Keratinocyte (primary cell): Measurements from ENCODE around the gene MAN2A2. TPM values are rescaled to one million over a fixed set of nuclear protein-coding genes. Genes with fewer than 3 reads are reported as not detected.
A peak's percentile ranks its signal among the peaks of the same experiment; 100 is the strongest.

Experiments used
- DNase-seq: peaks from one replicate; pipeline ENCODE4 v3.0.0-alpha.2; 2011; ENCODE audit warnings: low read depth, missing footprints, low spot score
- FAIRE-seq: peaks from 2 replicates; lab custom pipeline; 2011; peaks lifted over from hg19 to GRCh38; lab: Jason Lieb, UNC
- H2AFZ ChIP-seq: 2 replicates; pipeline ENCODE4 v1.6.0; 2012; ENCODE audit warnings: low read length, control low read depth, inconsistent platforms; ENCODE audit not compliant: control insufficient read depth
- H3K27ac ChIP-seq: 2 replicates; pipeline ENCODE4 v1.5.1; 2011; ENCODE audit warnings: low read length; ENCODE audit not compliant: control insufficient read depth, insufficient read depth
- H3K27me3 ChIP-seq: 3 replicates; pipeline ENCODE4 v1.6.0; 2011; ENCODE audit warnings: low read length; ENCODE audit not compliant: control insufficient read depth, insufficient read depth; ENCODE audit errors: extremely low read depth
- H3K36me3 ChIP-seq, 2 experiments: 2 replicates in 1 of 2; 3 replicates in 1 of 2; pipeline ENCODE4 v1.5.1; 2011; ENCODE audit warnings: low read length in 2 of 2, mild to moderate bottlenecking in 1 of 2; ENCODE audit not compliant: control insufficient read depth in 2 of 2, insufficient read depth in 2 of 2; ENCODE audit errors: extremely low read depth in 1 of 2
- H3K4me1 ChIP-seq: 3 replicates; pipeline ENCODE4 v1.5.1; 2011; ENCODE audit warnings: low read length; ENCODE audit not compliant: control insufficient read depth, insufficient read depth; ENCODE audit errors: extremely low read depth
- H3K4me2 ChIP-seq: 3 replicates; pipeline ENCODE4 v1.6.0; 2011; ENCODE audit warnings: low read depth, low read length; ENCODE audit not compliant: control insufficient read depth, insufficient read depth; ENCODE audit errors: extremely low read depth
- H3K4me3 ChIP-seq, 3 experiments: fragments of 200-600 bp in 1 of 3; sonication (generic) in 1 of 3; 2 replicates in 2 of 3; 3 replicates in 1 of 3; pipeline ENCODE4 v1.5.1; 2011 to 2016; ENCODE audit warnings: low read length in 3 of 3, mild to moderate bottlenecking in 3 of 3, control low read depth in 2 of 3, inconsistent platforms in 1 of 3, low read depth in 1 of 3, mixed read lengths in 1 of 3, mixed run types in 1 of 3, moderate library complexity in 1 of 3; ENCODE audit not compliant: control insufficient read depth in 2 of 3, insufficient read depth in 2 of 3; ENCODE audit errors: extremely low read depth in 1 of 3
- H3K79me2 ChIP-seq: 2 replicates; pipeline ENCODE4 v1.6.0; 2012; ENCODE audit warnings: low read length; ENCODE audit not compliant: control insufficient read depth, insufficient read depth
- H3K9ac ChIP-seq: 3 replicates; pipeline ENCODE4 v1.6.0; 2011; ENCODE audit warnings: low read length; ENCODE audit not compliant: control insufficient read depth, insufficient read depth; ENCODE audit errors: extremely low read depth
- H3K9me1 ChIP-seq: 3 replicates; pipeline ENCODE4 v1.6.0; 2011; ENCODE audit warnings: low read length; ENCODE audit not compliant: control insufficient read depth, insufficient read depth; ENCODE audit errors: extremely low read depth
- H3K9me3 ChIP-seq: 2 replicates; pipeline ENCODE4 v1.5.1; 2012; ENCODE audit warnings: low read depth, low read length; ENCODE audit not compliant: control insufficient read depth
- H4K20me1 ChIP-seq: 3 replicates; pipeline ENCODE4 v1.6.0; 2011; ENCODE audit warnings: low read length; ENCODE audit not compliant: control insufficient read depth, insufficient read depth; ENCODE audit errors: extremely low read depth
- EZH2 ChIP-seq: IDR thresholded peaks from one replicate; pipeline ENCODE4 v1.6.1; 2012; ENCODE audit warnings: inconsistent platforms, mild to moderate bottlenecking, low read length, moderate library complexity
- dilution Hi-C: fragments of 300-500 bp; cut with MboI; formaldehyde crosslinking; loops from one replicate; pipeline ENCODE4 v1.7.0; 2020; ENCODE audit warnings: low sequenced_read_pairs; ENCODE audit not compliant: extremely low pct_ligation_motif_present
- polyA plus RNA-seq, 5 experiments: library from polyadenylated mRNA; depleted of rRNA in 3 of 5; stranded (reverse) in 3 of 5; stranded (forward) in 1 of 5; unstranded in 1 of 5; fragments of >200 nt; gene quantifications; 1 replicate in 1 of 5; 2 replicates in 3 of 5; 3 replicates in 1 of 5; pipeline versions ENCODE4 v1.2.1 to v1.2.3, GENCODE V29; 2011 to 2012; ENCODE audit warnings: missing spikeins in 2 of 5, low read depth in 1 of 5, low replicate concordance in 1 of 5
- TF ChIP-seq, protein P1 (sequence below), 3 experiments: IDR thresholded peaks in 1 of 3; conservative IDR thresholded peaks in 1 of 3; optimal IDR thresholded peaks in 1 of 3; 2 replicates in 2 of 3; 3 replicates in 1 of 3; pipeline versions ENCODE3 to v1.5.1; 2011; ENCODE audit warnings: low read length in 3 of 3, mild to moderate bottlenecking in 3 of 3, moderate library complexity in 2 of 3, control low read depth in 1 of 3, inconsistent platforms in 1 of 3; ENCODE audit not compliant: insufficient read depth in 2 of 3; ENCODE audit errors: extremely low read depth in 1 of 3

MAN2A2 gene
- polyA plus RNA-seq, 1 donor (not counting 4 experiments of a cell fraction or from before 2014, with no cell fraction given), result 6.6 TPM

DNA sequence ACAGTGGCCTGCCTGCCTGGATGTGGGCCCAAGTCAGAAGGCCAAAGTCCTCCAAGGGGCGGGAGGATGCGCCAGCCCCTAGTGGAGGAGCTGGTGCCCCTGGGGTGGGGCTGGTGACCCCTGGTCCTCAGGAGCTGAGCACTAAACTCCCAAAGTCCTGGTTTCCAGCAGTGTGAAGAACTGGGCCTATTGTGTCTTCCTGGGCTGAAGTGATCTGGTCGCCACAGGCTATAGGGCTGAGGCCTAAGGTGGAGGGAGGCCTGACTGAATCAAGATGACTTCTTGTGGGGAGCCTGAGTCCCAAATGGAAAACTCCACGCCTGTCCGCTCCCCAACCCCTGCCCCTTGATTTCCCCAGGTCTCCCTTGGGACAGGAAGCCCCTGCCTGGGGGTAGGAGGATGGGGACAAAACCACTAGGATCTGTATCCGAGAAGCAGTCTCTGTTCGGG, 19.6 kb upstream of the MAN2A2 start:
- no peaks in the 10 kb centered on the region for H3K4me1 ChIP-seq
- no peak overlapping the region for H3K4me3 ChIP-seq
- dilution Hi-C loops, result no loop called here
- H3K27me3 ChIP-seq, result no peaks in the 10 kb centered on the region
- no peaks in the 10 kb centered on the region for H3K79me2 ChIP-seq
- no peak overlapping the region for H3K27ac ChIP-seq
- DNase-seq (no peak), FAIRE-seq (peak; percentile 53)
- peak overlapping the region; percentile 47 for H3K9ac ChIP-seq
- TF ChIP-seq EZH2, result no peak
- TF ChIP-seq, protein P1, sequence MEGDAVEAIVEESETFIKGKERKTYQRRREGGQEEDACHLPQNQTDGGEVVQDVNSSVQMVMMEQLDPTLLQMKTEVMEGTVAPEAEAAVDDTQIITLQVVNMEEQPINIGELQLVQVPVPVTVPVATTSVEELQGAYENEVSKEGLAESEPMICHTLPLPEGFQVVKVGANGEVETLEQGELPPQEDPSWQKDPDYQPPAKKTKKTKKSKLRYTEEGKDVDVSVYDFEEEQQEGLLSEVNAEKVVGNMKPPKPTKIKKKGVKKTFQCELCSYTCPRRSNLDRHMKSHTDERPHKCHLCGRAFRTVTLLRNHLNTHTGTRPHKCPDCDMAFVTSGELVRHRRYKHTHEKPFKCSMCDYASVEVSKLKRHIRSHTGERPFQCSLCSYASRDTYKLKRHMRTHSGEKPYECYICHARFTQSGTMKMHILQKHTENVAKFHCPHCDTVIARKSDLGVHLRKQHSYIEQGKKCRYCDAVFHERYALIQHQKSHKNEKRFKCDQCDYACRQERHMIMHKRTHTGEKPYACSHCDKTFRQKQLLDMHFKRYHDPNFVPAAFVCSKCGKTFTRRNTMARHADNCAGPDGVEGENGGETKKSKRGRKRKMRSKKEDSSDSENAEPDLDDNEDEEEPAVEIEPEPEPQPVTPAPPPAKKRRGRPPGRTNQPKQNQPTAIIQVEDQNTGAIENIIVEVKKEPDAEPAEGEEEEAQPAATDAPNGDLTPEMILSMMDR (optimal IDR thresholded peaks at IDR 0.05 in 1 of 3, IDR thresholded peaks at IDR 0.05 in 1 of 3, conservative IDR thresholded peaks at IDR 0.05 in 1 of 3; ENCODE audit: extremely low read depth in 1 of 3, insufficient read depth in 2 of 3, low read length in 3 of 3), result no peak
- peaks cover 8 to 17% of the 10 kb centered on the region in 2 experiments for H3K36me3 ChIP-seq
- no peaks in the 10 kb centered on the region for H4K20me1 ChIP-seq
- no peak overlapping the region for H2AFZ ChIP-seq
- H3K9me1 ChIP-seq, result no peaks in the 10 kb centered on the region
- H3K4me2 ChIP-seq, result peak overlapping the region; percentile 45
- no peaks in the 10 kb centered on the region for H3K9me3 ChIP-seq

DNA sequence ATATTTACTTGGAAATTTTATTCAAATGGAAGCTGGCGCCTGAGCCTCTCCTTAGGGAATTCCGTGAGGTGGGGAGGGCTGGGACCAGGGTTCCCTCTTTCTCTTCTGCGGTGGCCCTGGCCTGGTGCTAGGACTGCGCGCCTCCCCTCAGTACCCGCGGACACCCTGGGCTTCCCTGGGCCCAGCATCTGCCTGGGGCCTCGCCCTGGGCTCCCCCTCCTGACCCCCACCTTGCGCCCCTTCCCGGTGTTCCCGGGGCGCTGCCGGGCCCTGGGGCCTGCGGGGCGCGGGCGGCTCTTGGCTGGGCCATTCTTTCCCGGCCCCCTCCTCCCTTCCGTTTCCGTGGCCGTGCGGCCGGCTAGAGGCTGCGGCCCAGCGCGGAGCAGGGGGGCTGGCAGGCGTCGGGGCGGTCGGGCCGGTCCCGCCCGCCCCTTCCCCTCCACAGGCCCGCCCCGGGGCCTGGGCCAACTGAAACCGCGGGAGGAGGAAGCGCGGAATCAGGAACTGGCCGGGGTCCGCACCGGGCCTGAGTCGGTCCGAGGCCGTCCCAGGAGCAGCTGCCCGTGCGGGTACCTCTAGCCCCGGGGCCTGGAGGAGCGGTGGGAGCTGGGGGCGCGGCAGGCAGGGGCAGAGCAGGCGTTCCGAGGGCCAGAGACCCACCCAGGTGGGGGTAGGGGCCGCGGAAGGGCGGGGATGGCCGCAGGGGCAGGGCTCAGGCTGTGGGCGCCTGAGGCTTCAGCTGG, 19.0 kb upstream of the MAN2A2 start, which contains the start of gene FES:
Gene FES (plus strand): TSS at position 529 of the 743 bp plus-strand sequence. CDS start 542 bp downstream, outside the sequence.
- Histone ChIP-seq H2AFZ (peak within 1 kb of the TSS; percentile 30), H3K9me3 (no peaks in the 10 kb centered on the region), H3K4me1 (no peaks in the 10 kb centered on the region), H4K20me1 (no peaks in the 10 kb centered on the region), H3K27ac (no peak within 1 kb of the TSS), H3K9me1 (no peaks in the 10 kb centered on the region), H3K4me2 (peak within 1 kb of the TSS; percentile 45), H3K79me2 (no peaks in the 10 kb centered on the region), H3K4me3 (peak within 1 kb of the TSS in 1 of 3 experiments; percentile 13), H3K9ac (peak within 1 kb of the TSS; percentile 47), H3K27me3 (no peaks in the 10 kb centered on the region), H3K36me3 (peaks cover 8 to 16% of the 10 kb centered on the region in 2 experiments)
- dilution Hi-C loops, result no loop called here
- TF ChIP-seq, protein P1 (optimal IDR thresholded peaks at IDR 0.05 in 1 of 3, IDR thresholded peaks at IDR 0.05 in 1 of 3, conservative IDR thresholded peaks at IDR 0.05 in 1 of 3; ENCODE audit: extremely low read depth in 1 of 3, insufficient read depth in 2 of 3, low read length in 3 of 3), result no peak
- no peak for TF ChIP-seq EZH2
- DNase-seq (no peak), FAIRE-seq (no peak)
